Measurements from ENCODE around the gene ERICH6. TPM values are rescaled to one million over a fixed set of nuclear protein-coding genes. Genes with fewer than 3 reads are reported as not detected.

Gene ERICH6
- total RNA-seq, 4 donors from 2014 or later: not detected

DNA sequence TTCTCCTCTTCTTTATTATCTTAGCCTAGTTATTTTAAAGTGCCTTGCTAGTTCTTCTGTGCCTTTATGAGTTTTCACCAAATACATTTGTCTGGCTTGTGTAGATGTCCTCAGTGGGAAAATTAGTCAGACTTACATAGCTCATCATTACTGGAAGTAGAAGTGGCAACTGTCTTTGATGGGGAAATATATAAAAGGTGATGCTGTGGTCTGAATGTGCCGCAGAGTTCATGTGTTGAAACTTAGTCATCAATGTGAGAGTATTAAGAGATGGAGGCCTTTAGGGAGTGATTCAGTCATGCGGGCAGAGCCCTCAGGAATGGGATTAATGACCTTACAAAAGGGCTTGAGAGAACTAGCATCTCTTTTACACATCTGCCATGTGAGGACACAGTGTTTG, 6.4 kb upstream of the ERICH6 start:
- TF ChIP-seq EP300 (IDR thresholded peaks at IDR 0.05) (no peak), POLR2A (IDR thresholded peaks at IDR 0.05) (no peak), POLR2AphosphoS5 (IDR thresholded peaks at IDR 0.05) (no peak)
- TF ChIP-seq, protein P1, sequence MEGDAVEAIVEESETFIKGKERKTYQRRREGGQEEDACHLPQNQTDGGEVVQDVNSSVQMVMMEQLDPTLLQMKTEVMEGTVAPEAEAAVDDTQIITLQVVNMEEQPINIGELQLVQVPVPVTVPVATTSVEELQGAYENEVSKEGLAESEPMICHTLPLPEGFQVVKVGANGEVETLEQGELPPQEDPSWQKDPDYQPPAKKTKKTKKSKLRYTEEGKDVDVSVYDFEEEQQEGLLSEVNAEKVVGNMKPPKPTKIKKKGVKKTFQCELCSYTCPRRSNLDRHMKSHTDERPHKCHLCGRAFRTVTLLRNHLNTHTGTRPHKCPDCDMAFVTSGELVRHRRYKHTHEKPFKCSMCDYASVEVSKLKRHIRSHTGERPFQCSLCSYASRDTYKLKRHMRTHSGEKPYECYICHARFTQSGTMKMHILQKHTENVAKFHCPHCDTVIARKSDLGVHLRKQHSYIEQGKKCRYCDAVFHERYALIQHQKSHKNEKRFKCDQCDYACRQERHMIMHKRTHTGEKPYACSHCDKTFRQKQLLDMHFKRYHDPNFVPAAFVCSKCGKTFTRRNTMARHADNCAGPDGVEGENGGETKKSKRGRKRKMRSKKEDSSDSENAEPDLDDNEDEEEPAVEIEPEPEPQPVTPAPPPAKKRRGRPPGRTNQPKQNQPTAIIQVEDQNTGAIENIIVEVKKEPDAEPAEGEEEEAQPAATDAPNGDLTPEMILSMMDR (IDR thresholded peaks at IDR 0.05): no peak
- no peaks in the 10 kb centered on the region for H3K27me3 ChIP-seq
- H3K4me1 ChIP-seq: peaks cover 0 to 9% (median 0%) of the 10 kb centered on the region in 3 donors
- no peak overlapping the region for H3K4me3 ChIP-seq
- peaks cover 0 to 10% of the 10 kb centered on the region in 2 donors for H3K36me3 ChIP-seq
- no peak overlapping the region for H3K27ac ChIP-seq
- WGBS, 2 donors (ENCODE audit: low coverage in 1 of 2): 93 to 100% methylated on average over 2 of the region's 2 CpGs
- H3K9me3 ChIP-seq: no peaks in the 10 kb centered on the region
- ATAC-seq: no peak

DNA sequence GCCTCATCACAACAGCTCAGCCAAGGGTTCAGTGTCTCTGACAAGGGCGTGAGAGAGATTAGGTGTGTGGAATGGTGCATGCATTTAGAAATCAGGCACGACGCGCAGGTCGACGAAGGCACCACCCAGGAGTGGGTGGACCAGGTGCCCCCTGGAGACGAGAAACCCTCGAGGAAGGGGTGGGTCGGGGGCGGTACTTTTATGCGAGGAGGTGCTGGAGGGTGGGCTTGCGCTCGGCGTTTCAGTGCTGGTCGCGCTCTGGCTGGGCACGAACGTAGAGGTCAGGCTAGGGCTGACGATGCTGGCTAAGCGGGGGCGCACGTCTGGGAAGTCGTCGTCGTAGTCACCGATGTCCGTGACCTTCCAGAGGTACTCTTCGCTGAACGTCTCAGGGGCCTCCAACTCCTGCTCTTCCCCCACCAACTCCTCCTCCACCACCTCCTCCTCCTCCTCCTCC, 393 bp downstream of the ERICH6 start:
- TF ChIP-seq POLR2AphosphoS5 (IDR thresholded peaks at IDR 0.05): no peak
- TF ChIP-seq EP300 (IDR thresholded peaks at IDR 0.05): no peak
- TF ChIP-seq, protein P1 (IDR thresholded peaks at IDR 0.05): no peak
- TF ChIP-seq POLR2A (IDR thresholded peaks at IDR 0.05): no peak
- 1% methylated on average over 13 of the region's 29 CpGs; no CpG with 5 or more reads in 1 of the 2 donors for WGBS, 2 donors (ENCODE audit: low coverage in 1 of 2)
- peak; percentile 79 for ATAC-seq
- no peaks in the 10 kb centered on the region for H3K9me3 ChIP-seq
- peak overlapping the region in 3 of 4 donors; percentile 77 to 88 (median 88) for H3K27ac ChIP-seq
- H3K27me3 ChIP-seq: no peaks in the 10 kb centered on the region
- peaks cover 0 to 4% of the 10 kb centered on the region in 2 donors for H3K36me3 ChIP-seq
- peak overlapping the region; percentile 45 to 63 for H3K4me3 ChIP-seq
- peaks cover 0 to 26% (median 0%) of the 10 kb centered on the region in 3 donors for H3K4me1 ChIP-seq

DNA sequence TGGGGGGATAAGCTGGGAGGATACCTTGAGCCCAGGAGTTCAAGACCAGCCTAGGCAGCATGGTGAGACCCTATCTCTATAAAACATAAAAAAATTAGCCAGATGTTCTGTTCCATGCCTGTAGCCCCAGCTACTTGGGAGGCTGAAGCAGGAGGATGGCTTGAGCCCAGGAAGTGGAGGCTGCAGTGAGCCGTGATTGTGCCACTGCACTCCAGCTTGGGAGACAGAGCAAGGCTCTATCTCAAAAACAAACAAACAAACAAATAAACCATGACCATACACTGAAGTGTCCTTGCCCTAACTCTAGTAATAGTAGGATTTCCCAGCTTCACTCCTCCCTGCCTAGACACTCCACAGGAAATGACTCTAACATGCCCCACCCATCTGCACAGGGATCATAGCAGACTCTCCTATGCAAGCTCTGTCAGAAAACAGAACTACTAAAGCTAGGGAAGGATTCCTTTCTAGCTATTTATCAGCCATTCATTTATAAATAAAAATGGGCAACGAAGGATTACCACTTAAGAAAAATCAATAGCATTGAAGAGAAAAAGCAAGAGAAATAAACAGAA, 4.6 kb downstream of the ERICH6 start:
- WGBS, 2 donors (ENCODE audit: low coverage in 1 of 2): 67 to 82% methylated on average over 2 of the region's 2 CpGs
- no peak for ATAC-seq
- no peak for TF ChIP-seq EP300 (IDR thresholded peaks at IDR 0.05)
- TF ChIP-seq, protein P1 (IDR thresholded peaks at IDR 0.05): no peak
- TF ChIP-seq POLR2A (IDR thresholded peaks at IDR 0.05): no peak
- no peak for TF ChIP-seq POLR2AphosphoS5 (IDR thresholded peaks at IDR 0.05)

DNA sequence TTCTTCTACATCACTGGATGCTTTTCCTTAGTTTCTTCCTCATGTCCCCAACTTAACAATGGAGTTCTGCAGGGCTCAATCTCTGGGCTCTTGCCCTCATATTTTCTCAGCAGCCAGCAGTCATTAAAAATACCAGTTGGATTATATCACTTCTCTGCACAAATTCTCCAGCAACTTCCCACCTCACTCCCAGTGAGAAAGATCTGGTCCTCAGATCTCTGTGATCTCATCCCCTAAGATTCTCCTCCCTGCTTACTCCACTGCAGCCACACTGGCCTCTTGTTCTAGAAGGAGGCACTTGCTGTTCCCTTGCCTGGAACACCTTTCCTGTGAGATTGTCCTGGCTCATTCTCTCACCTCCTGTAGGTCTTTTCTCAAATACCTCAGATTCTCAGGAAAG, 6.1 kb downstream of the ERICH6 start:
- no peaks in the 10 kb centered on the region for H3K9me3 ChIP-seq
- ATAC-seq: no peak
- no peaks in the 10 kb centered on the region for H3K36me3 ChIP-seq
- TF ChIP-seq EP300 (IDR thresholded peaks at IDR 0.05): no peak
- TF ChIP-seq POLR2A (IDR thresholded peaks at IDR 0.05): no peak
- TF ChIP-seq, protein P1 (IDR thresholded peaks at IDR 0.05): no peak
- no peak for TF ChIP-seq POLR2AphosphoS5 (IDR thresholded peaks at IDR 0.05)
- no peaks in the 10 kb centered on the region for H3K27me3 ChIP-seq
- no peak overlapping the region for H3K4me3 ChIP-seq
- no peaks in the 10 kb centered on the region for H3K4me1 ChIP-seq
- no peak overlapping the region for H3K27ac ChIP-seq

More for the DNA sequence above, 4.6 kb downstream of the ERICH6 start:
- Histone ChIP-seq H3K4me3 (no peak overlapping the region), H3K4me1 (peaks cover 0 to 7% (median 0%) of the 10 kb centered on the region in 3 donors), H3K9me3 (no peaks in the 10 kb centered on the region), H3K36me3 (no peaks in the 10 kb centered on the region), H3K27me3 (no peaks in the 10 kb centered on the region), H3K27ac (no peak overlapping the region)

DNA sequence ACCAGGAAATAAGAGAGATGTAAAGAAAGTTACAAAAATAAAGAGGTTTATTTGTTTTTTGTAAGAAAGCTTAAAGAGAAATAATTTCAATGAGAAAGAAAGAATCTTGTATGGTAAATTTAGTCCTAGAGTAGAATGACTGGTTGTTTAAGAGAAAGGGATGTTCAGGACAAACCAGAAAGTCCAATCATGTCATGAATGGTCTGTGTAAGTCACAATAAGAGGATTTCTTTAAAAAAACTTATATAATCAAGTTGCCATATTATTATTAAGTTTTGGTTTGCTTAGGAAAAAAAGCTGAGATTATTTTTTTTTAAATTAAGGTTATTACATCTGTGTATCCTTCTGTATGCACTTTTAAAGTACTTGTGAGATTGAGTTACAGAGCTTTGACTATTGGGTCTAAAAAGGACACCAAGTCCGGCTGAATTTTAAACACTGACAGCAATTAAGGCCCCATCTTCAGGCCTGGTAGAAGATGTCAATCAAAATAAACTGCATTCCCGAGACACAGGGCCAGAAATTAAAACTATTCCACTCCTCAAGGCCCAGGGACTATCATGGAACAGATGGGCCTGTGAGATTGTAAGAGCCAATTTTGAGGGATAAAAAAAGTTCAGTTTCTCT, 12.2 kb downstream of the ERICH6 start:
- no peak overlapping the region for H3K27ac ChIP-seq
- no peaks in the 10 kb centered on the region for H3K27me3 ChIP-seq
- no peak overlapping the region for H3K4me3 ChIP-seq
- WGBS, 2 donors (ENCODE audit: low coverage in 1 of 2): 63 to 92% methylated on average over 2 of the region's 2 CpGs
- TF ChIP-seq, protein P1 (IDR thresholded peaks at IDR 0.05): no peak
- TF ChIP-seq POLR2AphosphoS5 (IDR thresholded peaks at IDR 0.05): no peak
- no peak for TF ChIP-seq POLR2A (IDR thresholded peaks at IDR 0.05)
- TF ChIP-seq EP300 (IDR thresholded peaks at IDR 0.05): no peak
- no peaks in the 10 kb centered on the region for H3K4me1 ChIP-seq
- H3K9me3 ChIP-seq: no peaks in the 10 kb centered on the region
- ATAC-seq: no peak
- no peaks in the 10 kb centered on the region for H3K36me3 ChIP-seq
